Measurements from ENCODE around the gene KCNK1.

KCNK1 gene

DNA sequence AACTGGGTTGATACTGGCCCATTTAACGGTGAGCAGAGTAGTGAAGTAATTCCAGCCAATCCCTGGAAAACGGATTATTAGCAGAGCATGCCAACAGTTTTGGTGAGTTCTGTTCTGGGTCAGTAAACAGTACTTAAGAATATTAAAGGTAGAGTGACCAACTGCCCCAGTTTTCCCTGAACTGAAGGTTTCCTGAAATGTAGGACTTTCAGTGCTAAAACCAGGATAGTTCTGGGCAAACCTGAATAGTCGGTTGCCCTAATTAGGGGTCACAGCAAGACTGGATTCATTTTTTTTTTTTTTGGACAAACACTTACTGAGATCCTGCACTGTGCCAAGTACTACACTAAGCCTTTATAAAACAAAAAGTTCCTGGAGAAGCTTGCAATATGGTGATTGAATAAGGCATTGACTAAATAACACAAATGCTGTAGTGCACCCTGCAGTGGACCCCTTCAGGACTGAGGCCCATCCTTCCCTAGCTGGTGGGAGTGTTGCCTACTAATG, 75.9 kb downstream of the KCNK1 start:
- no peak overlapping the region for H3K4me3 ChIP-seq (ENCODE audit: low read depth, low read length)
- DNase-seq (ENCODE audit: low read depth) = no peak
- TF ChIP-seq MYC (IDR thresholded peaks at IDR 0.05; ENCODE audit: low read depth, low read length) = no peak
- TF ChIP-seq POLR2A (IDR thresholded peaks at IDR 0.05; ENCODE audit: extremely low read depth, insufficient read length) = no peak
- TF ChIP-seq, protein P1, sequence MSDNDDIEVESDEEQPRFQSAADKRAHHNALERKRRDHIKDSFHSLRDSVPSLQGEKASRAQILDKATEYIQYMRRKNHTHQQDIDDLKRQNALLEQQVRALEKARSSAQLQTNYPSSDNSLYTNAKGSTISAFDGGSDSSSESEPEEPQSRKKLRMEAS (IDR thresholded peaks at IDR 0.05; ENCODE audit: low read depth, low read length) = no peak
- TF ChIP-seq CTCF (IDR thresholded peaks at IDR 0.05; ENCODE audit: low read depth, low read length) = no peak

GRCh38 chr1:233695901-233696300, 82.0 kb downstream of the KCNK1 start:
- no peak for DNase-seq (ENCODE audit: low read depth)
- H3K4me3 ChIP-seq (ENCODE audit: low read depth, low read length) = no peak overlapping the region
- TF ChIP-seq POLR2A (IDR thresholded peaks at IDR 0.05; ENCODE audit: extremely low read depth, insufficient read length) (no peak), CTCF (IDR thresholded peaks at IDR 0.05; ENCODE audit: low read depth, low read length) (no peak), MYC (IDR thresholded peaks at IDR 0.05; ENCODE audit: low read depth, low read length) (no peak)
- TF ChIP-seq, protein P1 (IDR thresholded peaks at IDR 0.05; ENCODE audit: low read depth, low read length) = no peak

GRCh38 chr1:233700338-233700737, 86.4 kb downstream of the KCNK1 start:
- H3K4me3 ChIP-seq (ENCODE audit: low read depth, low read length) = no peak overlapping the region
- no peak for DNase-seq (ENCODE audit: low read depth)
- TF ChIP-seq POLR2A (IDR thresholded peaks at IDR 0.05; ENCODE audit: extremely low read depth, insufficient read length) = no peak
- no peak for TF ChIP-seq CTCF (IDR thresholded peaks at IDR 0.05; ENCODE audit: low read depth, low read length)
- TF ChIP-seq, protein P1 (IDR thresholded peaks at IDR 0.05; ENCODE audit: low read depth, low read length) = no peak
- TF ChIP-seq MYC (IDR thresholded peaks at IDR 0.05; ENCODE audit: low read depth, low read length) = no peak

GRCh38 chr1:233704170-233704897, 90.4 kb downstream of the KCNK1 start:
- no peak for DNase-seq (ENCODE audit: low read depth)
- H3K4me3 ChIP-seq (ENCODE audit: low read depth, low read length) = no peak overlapping the region
- TF ChIP-seq, protein P1 (IDR thresholded peaks at IDR 0.05; ENCODE audit: low read depth, low read length) = no peak
- TF ChIP-seq CTCF (IDR thresholded peaks at IDR 0.05; ENCODE audit: low read depth, low read length) (no peak), POLR2A (IDR thresholded peaks at IDR 0.05; ENCODE audit: extremely low read depth, insufficient read length) (no peak), MYC (IDR thresholded peaks at IDR 0.05; ENCODE audit: low read depth, low read length) (no peak)

GRCh38 chr1:233704898-233705723, 91.2 kb downstream of the KCNK1 start:
- TF ChIP-seq CTCF (IDR thresholded peaks at IDR 0.05; ENCODE audit: low read depth, low read length) (no peak), MYC (IDR thresholded peaks at IDR 0.05; ENCODE audit: low read depth, low read length) (no peak), POLR2A (IDR thresholded peaks at IDR 0.05; ENCODE audit: extremely low read depth, insufficient read length) (no peak)
- TF ChIP-seq, protein P1 (IDR thresholded peaks at IDR 0.05; ENCODE audit: low read depth, low read length) = no peak
- H3K4me3 ChIP-seq (ENCODE audit: low read depth, low read length) = no peak overlapping the region
- DNase-seq (ENCODE audit: low read depth) = no peak
